COR-L47 (cell line): Measurements from ENCODE around the gene PEAK1.

Experiments
- DNase-seq: peaks from one replicate; lab custom pipeline; 2025; lab: John Stamatoyannopoulos, UW

The PEAK1 gene

GRCh38 chr15:77398927-77399326 is 21.0 kb downstream of the PEAK1 start:
- no peak for DNase-seq

GRCh38 chr15:77396692-77397091 is 23.2 kb downstream of the PEAK1 start:
- DNase-seq = no peak

- DNase-seq = no peak
These were observed 24.7 kb downstream of the PEAK1 start for GRCh38 chr15:77395013-77395774.

GRCh38 chr15:77393471-77393840 is 26.4 kb downstream of the PEAK1 start:
- no peak for DNase-seq

GRCh38 chr15:77392762-77393470 is 27.0 kb downstream of the PEAK1 start:
- DNase-seq = no peak

GRCh38 chr15:77391372-77391951 is 28.4 kb downstream of the PEAK1 start:
- DNase-seq = no peak

- DNase-seq = no peak
These were observed 32.4 kb downstream of the PEAK1 start for GRCh38 chr15:77387365-77388105.

- DNase-seq = no peak
These were observed 33.3 kb downstream of the PEAK1 start for GRCh38 chr15:77386626-77387025.

- DNase-seq = no peak
These were observed 35.1 kb downstream of the PEAK1 start for GRCh38 chr15:77384589-77385359.

GRCh38 chr15:77384086-77384485 is 35.8 kb downstream of the PEAK1 start:
- DNase-seq = no peak

- DNase-seq = no peak
These were observed 39.9 kb downstream of the PEAK1 start for GRCh38 chr15:77380033-77380432.

- no peak for DNase-seq
These were observed 43.1 kb downstream of the PEAK1 start for GRCh38 chr15:77376770-77377169.

GRCh38 chr15:77375133-77375532 is 44.8 kb downstream of the PEAK1 start:
- DNase-seq = no peak

GRCh38 chr15:77373441-77373840 is 46.5 kb downstream of the PEAK1 start:
- DNase-seq = no peak

- no peak for DNase-seq
These were observed 47.9 kb downstream of the PEAK1 start for GRCh38 chr15:77371850-77372563.

GRCh38 chr15:77370580-77370979 is 49.3 kb downstream of the PEAK1 start:
- DNase-seq = no peak

GRCh38 chr15:77369168-77369567 is 50.7 kb downstream of the PEAK1 start:
- no peak for DNase-seq

GRCh38 chr15:77367631-77368030 is 52.3 kb downstream of the PEAK1 start:
- DNase-seq = no peak

GRCh38 chr15:77361456-77361855 is 58.4 kb downstream of the PEAK1 start:
- no peak for DNase-seq

- DNase-seq = no peak
These were observed 61.2 kb downstream of the PEAK1 start for GRCh38 chr15:77358545-77359240.

- DNase-seq = no peak
These were observed 63.6 kb downstream of the PEAK1 start for GRCh38 chr15:77356305-77356704.
